ENCODE data around the gene MYO18A.

Gene MYO18A

DNA sequence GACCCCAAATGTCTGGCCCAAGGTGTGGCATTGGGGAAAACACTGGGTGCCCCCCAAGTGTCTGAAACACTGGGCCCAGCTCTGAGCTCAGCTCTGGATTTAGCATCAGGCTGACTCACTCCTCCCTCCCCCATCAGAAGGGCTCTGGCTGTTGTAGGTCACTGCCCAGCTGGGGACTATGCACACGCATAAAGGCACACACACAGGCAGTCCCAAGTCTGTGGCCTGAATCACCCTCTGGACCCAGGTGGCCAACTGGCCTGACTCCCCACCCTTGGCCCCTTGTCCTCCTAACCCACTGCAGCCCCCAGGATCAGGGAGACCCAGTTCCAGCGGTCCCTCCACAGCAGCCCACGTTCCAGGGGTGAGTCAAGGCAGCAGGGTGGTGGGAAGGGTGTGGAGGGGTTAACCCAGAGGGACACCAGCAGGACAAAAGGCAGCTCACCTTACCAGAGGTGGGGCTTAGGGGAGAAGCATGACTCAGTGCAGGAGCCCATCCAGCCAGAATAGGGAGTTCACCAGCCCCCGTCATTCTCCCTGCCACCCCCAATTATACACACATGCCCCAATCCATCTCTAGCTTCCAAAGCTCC lies 47.0 kb downstream of the MYO18A start:
- ChIA-PET POLR2A (interaction anchor here (1.0 to 1.5 kb wide), 2 partner anchors 9 kb away, joined by 3 read pairs; no protein-coding TSS in a partner anchor), CTCF (interaction anchor here (0.8 to 21.4 kb wide), 7 partner anchors 10 to 180 kb away, joined by 3 to 506 read pairs (median 6); partner anchors contain the start of gene MYO18A)
- TF ChIP-seq ZNF274 (IDR thresholded peaks at IDR 0.05; ENCODE audit: low read length) (no peak), ZNF274 (tag by site-specific recombination; IDR thresholded peaks at IDR 0.05; ENCODE audit: borderline replicate concordance) (no peak), ZNF654 (tag by site-specific recombination; IDR thresholded peaks at IDR 0.05; ENCODE audit: low read depth) (no peak), ZNF121 (tag by site-specific recombination; IDR thresholded peaks at IDR 0.05) (no peak), OVOL3 (tag by site-specific recombination; IDR thresholded peaks at IDR 0.05) (no peak), ZNF629 (tag by site-specific recombination; IDR thresholded peaks at IDR 0.05) (no peak), GLIS2 (tag by site-specific recombination; IDR thresholded peaks at IDR 0.05) (peak; percentile 65), ZIC2 (tag by site-specific recombination; IDR thresholded peaks at IDR 0.05) (peak; percentile 66), ZNF169 (tag by site-specific recombination; IDR thresholded peaks at IDR 0.05) (no peak), ZFP41 (tag by site-specific recombination; IDR thresholded peaks at IDR 0.05; ENCODE audit: borderline replicate concordance) (no peak), ZNF133 (tag by site-specific recombination; IDR thresholded peaks at IDR 0.05) (peak; percentile 95), ZNF433 (tag by site-specific recombination; IDR thresholded peaks at IDR 0.05; ENCODE audit: low read depth) (no peak), ZNF23 (tag by site-specific recombination; IDR thresholded peaks at IDR 0.05; ENCODE audit: borderline replicate concordance) (no peak), ZFHX2 (tag by site-specific recombination; conservative IDR thresholded peaks at IDR 0.05) (peak; percentile 34), ZNF335 (tag by site-specific recombination; conservative IDR thresholded peaks at IDR 0.05) (no peak), PATZ1 (tag by site-specific recombination; IDR thresholded peaks at IDR 0.05) (peak; percentile 28; the same call in 1 of the 2 replicates), ZNF670 (tag by site-specific recombination; IDR thresholded peaks at IDR 0.05; ENCODE audit: low read depth) (no peak), ZSCAN30 (tag by site-specific recombination; IDR thresholded peaks at IDR 0.05) (no peak), SCRT1 (tag by site-specific recombination; IDR thresholded peaks at IDR 0.05; ENCODE audit: borderline replicate concordance) (no peak), ZNF266 (tag by site-specific recombination; IDR thresholded peaks at IDR 0.05; ENCODE audit: low read depth) (no peak), ZNF529 (tag by site-specific recombination; IDR thresholded peaks at IDR 0.05; ENCODE audit: insufficient replicate concordance) (no peak), ZBTB17 (tag by site-specific recombination; IDR thresholded peaks at IDR 0.05) (no peak), KLF9 (tag by site-specific recombination; IDR thresholded peaks at IDR 0.05; ENCODE audit: low read depth) (no peak), SCRT2 (tag by site-specific recombination; IDR thresholded peaks at IDR 0.05) (no peak), ZNF571 (tag by site-specific recombination; IDR thresholded peaks at IDR 0.05) (no peak), GLIS1 (tag by site-specific recombination; IDR thresholded peaks at IDR 0.05) (peak; percentile 40; the same call in 1 of the 2 replicates)
- TF ChIP-seq, protein P1, sequence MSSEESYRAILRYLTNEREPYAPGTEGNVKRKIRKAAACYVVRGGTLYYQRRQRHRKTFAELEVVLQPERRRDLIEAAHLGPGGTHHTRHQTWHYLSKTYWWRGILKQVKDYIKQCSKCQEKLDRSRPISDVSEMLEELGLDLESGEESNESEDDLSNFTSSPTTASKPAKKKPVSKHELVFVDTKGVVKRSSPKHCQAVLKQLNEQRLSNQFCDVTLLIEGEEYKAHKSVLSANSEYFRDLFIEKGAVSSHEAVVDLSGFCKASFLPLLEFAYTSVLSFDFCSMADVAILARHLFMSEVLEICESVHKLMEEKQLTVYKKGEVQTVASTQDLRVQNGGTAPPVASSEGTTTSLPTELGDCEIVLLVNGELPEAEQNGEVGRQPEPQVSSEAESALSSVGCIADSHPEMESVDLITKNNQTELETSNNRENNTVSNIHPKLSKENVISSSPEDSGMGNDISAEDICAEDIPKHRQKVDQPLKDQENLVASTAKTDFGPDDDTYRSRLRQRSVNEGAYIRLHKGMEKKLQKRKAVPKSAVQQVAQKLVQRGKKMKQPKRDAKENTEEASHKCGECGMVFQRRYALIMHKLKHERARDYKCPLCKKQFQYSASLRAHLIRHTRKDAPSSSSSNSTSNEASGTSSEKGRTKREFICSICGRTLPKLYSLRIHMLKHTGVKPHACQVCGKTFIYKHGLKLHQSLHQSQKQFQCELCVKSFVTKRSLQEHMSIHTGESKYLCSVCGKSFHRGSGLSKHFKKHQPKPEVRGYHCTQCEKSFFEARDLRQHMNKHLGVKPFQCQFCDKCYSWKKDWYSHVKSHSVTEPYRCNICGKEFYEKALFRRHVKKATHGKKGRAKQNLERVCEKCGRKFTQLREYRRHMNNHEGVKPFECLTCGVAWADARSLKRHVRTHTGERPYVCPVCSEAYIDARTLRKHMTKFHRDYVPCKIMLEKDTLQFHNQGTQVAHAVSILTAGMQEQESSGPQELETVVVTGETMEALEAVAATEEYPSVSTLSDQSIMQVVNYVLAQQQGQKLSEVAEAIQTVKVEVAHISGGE (tag by site-specific recombination; conservative IDR thresholded peaks at IDR 0.05; ENCODE audit: low read depth) = no peak
- TF ChIP-seq, protein P2, sequence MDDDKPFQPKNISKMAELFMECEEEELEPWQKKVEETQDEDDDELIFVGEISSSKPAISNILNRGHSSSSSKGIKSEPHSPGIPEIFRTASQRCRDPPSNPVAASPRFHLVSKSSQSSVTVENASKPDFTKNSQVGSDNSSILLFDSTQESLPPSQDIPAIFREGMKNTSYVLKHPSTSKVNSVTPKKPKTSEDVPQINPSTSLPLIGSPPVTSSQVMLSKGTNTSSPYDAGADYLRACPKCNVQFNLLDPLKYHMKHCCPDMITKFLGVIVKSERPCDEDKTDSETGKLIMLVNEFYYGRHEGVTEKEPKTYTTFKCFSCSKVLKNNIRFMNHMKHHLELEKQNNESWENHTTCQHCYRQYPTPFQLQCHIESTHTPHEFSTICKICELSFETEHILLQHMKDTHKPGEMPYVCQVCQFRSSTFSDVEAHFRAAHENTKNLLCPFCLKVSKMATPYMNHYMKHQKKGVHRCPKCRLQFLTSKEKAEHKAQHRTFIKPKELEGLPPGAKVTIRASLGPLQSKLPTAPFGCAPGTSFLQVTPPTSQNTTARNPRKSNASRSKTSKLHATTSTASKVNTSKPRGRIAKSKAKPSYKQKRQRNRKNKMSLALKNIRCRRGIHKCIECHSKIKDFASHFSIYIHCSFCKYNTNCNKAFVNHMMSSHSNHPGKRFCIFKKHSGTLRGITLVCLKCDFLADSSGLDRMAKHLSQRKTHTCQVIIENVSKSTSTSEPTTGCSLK (tag by site-specific recombination; IDR thresholded peaks at IDR 0.05) = no peak
- Histone ChIP-seq H3K36me3 (ENCODE audit: control insufficient read depth in 2 of 2, insufficient read depth in 1 of 2, low read length in 2 of 2) (no peaks in the 10 kb centered on the region), H3K4me3 (ENCODE audit: low read depth, low read length) (no peak overlapping the region), H3K4me1 (ENCODE audit: control insufficient read depth, insufficient read depth, low read length) (peaks cover 2% of the 10 kb centered on the region; the same call in 1 of the 2 replicates), H3K9me3 (ENCODE audit: control insufficient read depth, insufficient read depth, low read depth, low read length) (no peaks in the 10 kb centered on the region), H3K27ac (ENCODE audit: extremely low read depth, low read depth, low read length) (no peak overlapping the region)

All from HEK293 (cell line).